HG03095 (cell line): ENCODE measurements around the gene MALAT1.

Source experiments
- ATAC-seq: cut with Tn5 transposase; IDR thresholded peaks from one replicate; pipeline ENCODE4 v1.9.1; 2021; ENCODE audit warnings: moderate library complexity; ENCODE audit not compliant: unreplicated experiment

MALAT1 gene

DNA sequence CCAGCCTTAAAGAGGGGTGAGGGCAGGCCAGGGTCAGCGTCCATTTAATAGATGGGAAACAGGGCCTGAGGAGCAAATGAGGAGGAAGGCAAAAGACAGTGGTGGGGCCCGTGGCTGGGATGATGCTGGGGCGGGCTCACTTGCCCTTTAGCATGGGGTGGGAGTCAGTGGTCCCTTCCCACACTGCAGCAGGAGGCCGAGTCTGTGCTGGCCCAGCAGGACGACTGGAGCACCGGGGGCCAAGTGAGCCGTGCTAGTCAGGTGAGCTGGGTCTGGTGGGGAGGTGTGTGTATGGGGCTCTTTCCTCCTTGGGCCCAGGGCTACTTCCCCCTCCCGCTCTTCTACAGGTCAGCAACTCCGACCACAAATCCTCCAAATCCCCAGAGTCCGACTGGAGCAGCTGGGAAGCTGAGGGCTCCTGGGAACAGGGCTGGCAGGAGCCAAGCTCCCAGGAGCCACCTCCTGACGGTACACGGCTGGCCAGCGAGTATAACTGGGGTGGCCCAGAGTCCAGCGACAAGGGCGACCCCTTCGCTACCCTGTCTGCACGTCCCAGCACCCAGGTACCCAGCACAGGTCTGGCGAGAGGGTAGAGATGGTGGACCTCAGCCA lies 38.9 kb downstream of the MALAT1 start:
- no peak for ATAC-seq

DNA sequence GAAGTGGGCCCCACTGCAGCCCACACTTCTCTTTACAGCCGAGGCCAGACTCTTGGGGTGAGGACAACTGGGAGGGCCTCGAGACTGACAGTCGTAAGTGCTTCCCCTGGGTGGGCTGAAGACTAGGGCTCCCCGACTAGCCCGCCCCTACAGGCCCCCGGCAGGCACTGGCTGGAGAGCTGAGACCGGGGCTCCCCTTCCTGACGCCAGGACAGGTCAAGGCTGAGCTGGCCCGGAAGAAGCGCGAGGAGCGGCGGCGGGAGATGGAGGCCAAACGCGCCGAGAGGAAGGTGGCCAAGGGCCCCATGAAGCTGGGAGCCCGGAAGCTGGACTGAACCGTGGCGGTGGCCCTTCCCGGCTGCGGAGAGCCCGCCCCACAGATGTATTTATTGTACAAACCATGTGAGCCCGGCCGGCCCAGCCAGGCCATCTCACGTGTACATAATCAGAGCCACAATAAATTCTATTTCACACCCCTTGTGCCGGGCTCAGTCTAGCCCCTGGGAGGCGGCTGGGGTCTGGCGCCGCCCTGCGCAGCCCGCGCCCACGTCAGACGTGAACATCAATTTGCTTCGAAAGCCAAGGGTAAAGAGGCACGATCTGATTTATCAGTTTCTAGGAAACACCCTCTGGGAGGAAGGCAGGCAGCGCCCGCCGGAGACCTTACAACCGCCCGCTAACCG lies 39.5 kb downstream of the MALAT1 start:
- no peak for ATAC-seq

DNA sequence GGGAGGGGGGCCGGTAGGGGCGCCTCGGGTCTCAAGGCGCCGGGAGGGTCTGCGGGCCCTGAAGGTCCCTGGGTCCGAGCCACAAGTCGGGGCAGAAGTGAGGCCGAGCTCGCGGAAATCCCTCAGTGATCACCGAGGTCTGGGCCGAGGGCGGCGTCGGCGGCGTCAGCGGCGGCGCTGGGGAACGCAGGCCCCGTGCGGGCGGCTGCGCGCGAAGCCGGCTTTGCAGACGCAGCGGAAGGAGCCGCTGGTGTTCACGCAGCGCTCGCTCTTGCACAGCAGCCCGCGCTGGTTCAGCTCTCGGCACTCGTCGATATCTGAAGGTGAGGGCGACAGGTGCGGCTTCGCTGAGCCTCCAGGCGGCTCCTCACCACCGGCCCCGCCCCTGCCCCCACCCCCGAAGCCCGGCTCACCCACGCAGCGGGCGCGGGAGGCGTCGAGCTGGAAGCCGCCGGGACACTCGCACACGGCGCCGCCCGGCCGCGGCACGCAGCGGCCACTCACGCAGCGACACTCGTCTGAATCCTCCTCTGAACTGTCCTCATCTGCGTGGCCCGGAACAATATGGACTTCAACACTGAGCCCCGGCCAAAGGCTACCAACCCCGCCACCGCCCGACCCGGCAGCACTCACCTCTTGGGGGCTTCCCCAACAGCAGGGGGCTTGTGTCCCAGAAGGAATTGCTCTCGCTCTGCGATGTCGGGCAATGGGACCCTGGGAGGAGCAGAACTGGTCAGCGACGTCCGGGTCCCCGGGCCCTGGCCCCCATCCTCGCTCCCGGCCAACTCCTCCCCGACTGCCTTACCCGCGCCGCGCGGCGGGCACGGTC lies 40.3 kb downstream of the MALAT1 start:
- ATAC-seq: no peak

DNA sequence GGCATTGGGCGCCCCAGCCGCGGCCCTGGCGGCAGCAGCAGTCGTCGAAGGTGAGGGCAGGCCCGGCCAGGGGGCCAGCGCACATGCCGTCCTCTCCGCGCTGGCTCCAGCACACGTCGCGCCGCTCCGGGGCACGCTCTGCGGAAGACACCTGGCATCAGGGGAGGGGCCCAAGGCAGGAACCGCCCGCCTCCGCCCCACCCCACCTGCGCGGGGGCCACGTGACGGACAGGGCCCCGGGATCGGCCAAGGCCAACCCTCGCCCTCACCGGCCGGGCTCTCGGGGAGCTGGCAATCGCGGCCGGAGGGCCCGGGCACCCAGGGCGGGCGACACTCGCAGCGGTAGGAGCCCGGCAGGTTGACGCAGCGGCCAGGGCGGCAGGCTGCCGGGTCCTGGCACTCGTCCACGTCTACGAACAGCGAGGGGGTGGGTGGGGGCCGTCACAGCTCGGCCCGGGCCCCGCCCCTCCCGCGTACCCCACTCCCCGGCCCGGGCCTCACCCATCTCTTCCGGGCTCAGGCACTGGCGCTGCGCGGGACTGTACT lies 41.0 kb downstream of the MALAT1 start:
- ATAC-seq: peak; percentile 36

DNA sequence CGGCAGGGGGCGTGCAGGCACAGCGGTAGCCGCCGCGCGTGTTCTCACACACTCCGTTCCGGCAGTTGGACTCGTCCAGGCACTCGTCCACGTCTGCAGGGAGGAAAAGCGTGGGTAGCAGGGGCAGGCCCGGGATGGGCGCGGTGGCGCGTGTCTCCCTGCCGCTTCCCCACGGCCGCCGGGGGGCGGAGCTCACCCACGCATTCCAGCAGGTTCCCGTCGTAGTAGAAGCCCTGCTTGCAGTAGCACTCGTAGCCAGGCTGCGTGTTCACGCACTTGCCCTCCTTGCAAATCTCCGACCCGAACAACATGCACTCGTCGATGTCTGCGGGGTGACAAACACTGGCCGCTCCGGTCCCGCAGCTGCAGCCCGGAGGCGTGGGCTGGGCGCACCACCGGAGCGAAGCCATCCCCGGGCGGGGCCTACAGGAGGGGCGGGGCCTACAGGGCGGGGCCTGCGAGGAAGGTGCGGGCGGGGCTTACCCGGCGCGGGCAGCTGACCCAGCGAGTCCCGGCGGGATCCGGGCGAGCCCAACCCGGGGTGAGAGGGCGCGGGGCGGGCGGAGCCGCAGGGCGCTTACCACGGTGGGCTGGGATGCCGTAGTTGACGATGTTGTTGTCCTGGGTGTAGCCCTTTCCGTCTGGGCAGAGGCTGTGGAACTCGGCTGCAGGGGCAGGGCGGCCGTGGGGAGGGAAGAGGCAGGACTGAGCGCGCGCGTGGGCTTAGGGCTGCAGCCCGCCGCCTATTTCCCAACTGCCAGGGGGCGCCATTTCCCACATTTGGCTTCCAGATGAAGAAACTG lies 41.6 kb downstream of the MALAT1 start:
- ATAC-seq: peak; percentile 56

DNA sequence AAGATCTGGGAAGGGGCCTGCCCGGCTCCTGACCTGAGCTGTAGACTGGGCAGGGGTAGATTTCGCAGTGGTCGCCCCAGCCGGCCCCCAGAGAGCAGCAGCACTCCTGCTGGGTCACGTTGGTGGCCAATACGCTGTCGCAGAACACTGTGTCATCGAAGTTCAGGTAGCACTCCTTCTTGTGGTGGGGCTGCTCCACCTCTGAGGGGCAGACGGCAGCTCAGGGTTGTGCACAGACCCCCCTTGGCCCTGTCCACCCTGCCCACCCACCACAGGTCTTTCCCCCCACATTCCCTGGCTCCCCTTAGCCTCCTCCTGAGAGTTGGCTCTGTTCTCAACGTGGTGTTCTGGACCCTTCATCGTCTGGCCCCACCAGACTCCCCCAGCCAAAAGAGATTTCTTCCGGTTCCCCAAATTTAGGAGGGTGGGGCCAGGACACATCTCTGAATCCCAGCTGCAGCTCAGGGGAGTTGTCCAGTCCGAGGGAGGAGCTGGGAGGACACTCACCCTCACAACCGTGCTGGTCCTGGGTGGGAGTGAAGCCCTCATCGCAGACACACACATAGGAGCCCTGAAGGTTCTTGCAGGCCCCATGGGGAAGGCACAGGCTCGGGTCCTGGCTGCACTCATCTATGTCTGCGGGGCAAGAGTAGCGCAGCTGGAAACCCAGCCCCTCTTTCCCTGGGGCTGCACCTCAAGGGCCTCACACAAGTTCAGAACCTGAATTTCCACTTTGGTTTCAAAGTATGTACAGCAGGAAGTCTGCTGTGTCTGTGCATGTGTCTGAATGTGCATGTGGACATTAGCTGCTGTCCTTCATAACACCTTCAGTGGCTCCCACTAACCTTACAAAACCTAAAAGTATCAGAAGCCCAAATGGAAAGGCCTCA lies 42.5 kb downstream of the MALAT1 start:
- no peak for ATAC-seq

DNA sequence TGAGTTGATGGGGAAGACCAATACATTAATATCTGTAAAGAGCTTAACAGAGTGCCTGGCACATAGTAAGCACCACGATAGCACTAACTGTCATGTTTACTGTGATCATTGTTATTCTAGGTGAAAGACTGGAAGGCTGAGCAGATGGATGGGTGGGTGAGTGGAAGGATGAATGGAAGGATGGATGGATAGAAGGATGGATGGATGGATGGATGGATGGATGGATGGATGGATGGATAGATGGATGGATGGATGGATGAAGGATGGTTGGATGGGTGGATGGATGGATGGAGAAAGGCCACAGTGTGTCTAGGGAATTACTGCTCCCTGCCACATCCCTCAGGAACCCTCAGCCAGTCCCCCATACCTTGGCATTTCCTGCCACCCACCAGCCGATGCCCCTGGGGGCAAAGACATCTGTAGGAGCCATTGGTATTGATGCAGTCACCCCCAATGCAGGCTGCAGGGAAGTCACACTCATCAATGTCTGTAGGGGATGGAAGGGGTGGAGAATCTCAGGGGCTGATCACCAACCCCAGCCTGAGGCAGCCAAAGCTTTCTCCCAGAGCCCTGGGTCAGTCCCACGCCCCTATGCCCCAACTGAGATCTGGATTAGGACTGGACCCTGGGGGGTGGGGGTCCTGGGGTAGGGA lies 44.0 kb downstream of the MALAT1 start:
- no peak for ATAC-seq

DNA sequence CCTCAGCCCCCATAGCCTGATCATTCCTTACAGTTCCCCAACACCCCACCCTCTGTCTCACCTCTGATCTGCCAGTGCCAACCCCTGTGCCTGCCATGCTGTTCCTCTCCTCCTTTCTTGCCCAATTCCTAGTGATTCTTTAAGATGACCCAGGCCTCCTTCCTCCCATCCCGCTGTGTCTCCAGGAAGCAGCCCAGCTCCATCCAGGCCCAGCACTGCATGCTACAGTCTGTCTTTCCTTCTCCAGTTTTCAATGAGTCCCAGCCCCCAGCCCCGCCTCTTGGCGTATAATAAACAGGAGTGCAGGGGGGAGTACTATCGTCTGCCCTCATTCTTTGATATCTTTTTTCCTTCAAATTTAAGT lies 47.0 kb downstream of the MALAT1 start:
- ATAC-seq: no peak

DNA sequence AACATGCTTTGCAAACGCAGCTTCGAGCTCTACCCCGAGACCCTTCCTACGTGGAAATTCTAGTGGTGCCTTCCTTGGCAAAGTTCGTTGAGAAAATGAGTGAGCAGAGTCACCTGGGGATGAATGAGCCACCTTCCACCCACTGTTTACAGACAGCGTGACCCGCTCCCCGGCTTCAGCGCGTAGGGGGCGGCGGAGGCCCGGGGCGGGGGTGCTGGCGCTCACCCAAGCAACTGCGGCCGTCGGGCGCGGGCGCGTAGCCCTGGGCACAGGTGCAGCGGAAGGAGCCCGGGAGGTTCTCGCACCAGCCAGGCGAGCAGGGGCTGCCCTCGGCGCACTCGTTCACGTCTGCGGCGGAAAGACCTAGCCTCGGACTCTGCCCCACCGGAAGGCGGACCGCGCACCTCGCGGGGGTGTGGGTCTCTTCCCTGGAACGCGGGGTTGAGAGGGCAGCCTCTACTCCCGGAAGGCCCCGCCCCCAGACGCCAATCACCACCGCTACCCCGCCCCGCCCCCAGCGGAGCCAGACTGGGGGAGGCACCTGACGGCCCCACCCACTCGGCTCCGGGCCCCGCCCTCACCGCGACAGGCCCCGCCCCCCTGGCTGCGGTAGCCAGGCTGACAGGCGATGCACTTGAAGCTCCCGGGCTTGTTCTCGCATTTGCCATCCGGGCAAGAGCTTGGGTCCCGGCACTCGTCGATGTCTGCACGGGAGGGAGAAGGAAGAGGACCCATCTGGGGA lies 47.5 kb downstream of the MALAT1 start:
- ATAC-seq: no peak

DNA sequence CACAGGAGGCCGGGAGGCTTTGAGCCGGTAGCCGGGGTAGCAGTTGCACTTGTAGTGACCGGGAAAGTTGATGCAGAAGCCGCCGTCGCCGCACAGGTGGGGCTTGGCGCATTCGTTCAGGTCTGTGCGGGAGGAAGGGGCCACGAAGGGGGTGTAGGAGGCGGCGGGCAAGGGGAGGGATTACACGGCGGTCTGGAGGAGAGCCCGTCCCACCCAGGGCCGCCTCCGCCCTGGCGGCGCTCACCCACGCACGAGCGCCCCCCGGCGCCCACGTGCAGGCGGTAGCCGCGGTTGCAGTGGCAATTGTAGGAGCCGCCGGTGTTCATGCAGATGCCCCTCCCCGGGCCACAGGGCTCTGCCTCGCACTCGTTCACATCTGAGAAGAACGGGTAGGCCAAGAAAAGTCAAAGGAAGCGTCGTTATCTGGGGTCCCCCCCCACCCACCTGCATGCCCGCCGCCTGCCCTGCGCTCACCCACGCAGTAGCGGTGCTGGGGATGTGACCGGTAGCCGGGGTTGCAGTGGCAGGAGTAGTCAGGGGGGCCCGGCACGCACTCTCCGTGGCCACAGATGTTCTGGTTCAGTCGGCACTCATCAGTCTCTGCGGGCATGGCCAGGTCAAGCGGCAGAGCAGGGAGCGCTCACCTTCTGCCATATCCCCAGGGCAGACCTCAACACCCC lies 48.7 kb downstream of the MALAT1 start:
- no peak for ATAC-seq

DNA sequence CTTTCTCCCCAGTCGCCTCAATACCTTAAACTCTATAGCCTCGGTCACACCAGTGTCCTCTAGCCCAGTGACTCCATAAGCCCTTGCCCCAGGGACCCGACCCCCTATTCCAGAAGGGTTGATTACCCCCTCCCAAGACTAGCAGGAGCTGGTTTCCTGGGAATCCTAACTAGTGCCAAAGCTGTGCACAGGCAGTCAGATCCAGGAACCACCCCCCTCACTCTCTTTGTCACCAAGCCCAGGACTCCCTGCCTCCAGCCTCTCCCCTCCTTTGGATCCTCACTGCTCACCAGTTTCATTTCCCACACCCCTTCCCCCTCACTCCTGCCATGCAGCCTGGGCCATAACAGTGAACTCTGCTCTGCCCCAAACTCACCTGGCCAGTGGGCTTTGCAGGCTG lies 49.5 kb downstream of the MALAT1 start:
- no peak for ATAC-seq

DNA sequence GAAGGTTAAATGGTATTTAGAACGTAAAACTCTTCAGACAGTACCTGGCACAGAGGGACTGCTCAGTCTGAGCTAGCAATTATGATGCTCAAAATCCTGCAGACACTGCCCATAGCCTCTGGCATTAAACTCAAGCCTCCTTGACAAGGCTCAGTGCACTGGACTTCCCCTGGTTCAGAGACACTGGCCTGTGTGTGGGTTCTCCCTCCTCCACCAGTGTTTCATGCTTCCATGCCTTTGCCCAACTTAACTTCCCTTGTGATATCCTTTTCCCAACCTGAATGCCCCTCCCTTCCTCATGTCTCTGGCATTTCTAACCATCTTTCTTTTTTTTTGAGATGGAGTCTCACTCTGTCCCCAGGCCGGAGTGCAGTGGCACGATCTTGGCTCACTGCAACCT lies 50.3 kb downstream of the MALAT1 start:
- ATAC-seq: no peak

DNA sequence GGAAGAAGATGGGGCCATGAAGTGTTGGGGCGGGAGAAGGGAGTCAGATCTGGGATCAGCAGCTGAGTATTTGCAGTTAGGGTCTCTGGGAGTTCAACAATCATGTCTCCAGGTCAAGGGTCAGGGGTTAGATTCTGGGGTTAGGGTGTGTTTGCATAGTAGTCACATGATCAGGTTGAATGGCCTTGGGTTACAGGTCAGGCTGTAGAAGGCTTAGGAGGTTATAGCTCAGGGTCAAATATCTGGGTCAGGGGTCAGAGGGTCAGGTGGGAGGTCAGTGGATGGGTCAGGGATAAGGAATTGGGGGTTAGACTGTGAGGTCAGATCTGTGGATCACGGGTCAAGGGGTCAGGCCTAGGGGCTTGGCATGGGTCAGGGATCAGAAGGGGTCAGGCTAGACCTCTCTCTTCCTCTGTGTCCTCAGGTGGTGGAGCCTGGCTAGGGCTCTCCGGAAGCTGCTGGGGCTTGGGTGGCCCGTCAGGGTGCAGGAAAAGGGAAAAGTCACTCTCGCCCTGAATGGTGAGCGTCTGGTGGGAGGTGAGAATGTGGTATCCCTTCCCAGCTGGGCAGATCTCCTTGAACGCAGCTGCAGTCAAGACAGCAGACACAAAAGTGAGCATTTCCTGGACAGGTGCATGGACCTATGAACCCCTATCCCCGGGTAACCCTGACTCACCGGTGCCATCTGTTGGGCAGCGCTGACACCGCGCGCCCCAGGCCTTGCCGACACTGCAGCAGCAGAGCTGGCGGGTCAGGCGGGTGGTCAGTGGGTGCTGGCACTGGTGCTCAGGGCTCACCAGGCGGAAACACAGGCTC lies 52.9 kb downstream of the MALAT1 start:
- ATAC-seq: no peak

DNA sequence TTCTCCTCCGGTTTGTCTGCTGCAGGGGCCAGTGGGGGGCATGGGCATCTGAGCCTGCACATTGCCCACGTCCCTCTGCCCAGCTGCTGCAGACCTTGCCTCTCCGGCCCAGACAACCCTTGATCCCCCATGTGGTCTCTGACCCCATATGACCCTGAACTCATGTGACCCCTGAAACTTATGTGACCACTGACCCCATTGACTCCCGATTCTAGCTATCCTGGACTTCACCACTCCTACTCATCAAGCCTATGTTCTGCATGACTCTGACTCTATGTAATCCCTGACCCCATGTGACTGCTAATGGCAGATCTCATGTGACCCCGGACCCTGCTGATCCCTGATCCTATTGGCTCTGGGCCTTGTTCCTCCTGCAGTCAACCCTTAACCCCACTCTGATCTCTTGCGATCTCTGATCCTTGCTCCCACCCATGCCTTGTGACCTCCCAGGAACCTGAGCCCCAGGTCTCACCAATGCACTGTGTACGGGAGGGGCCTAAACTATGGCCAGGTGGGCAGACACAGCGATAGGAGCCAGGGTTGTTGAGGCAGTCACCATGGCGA lies 53.6 kb downstream of the MALAT1 start:
- no peak for ATAC-seq

DNA sequence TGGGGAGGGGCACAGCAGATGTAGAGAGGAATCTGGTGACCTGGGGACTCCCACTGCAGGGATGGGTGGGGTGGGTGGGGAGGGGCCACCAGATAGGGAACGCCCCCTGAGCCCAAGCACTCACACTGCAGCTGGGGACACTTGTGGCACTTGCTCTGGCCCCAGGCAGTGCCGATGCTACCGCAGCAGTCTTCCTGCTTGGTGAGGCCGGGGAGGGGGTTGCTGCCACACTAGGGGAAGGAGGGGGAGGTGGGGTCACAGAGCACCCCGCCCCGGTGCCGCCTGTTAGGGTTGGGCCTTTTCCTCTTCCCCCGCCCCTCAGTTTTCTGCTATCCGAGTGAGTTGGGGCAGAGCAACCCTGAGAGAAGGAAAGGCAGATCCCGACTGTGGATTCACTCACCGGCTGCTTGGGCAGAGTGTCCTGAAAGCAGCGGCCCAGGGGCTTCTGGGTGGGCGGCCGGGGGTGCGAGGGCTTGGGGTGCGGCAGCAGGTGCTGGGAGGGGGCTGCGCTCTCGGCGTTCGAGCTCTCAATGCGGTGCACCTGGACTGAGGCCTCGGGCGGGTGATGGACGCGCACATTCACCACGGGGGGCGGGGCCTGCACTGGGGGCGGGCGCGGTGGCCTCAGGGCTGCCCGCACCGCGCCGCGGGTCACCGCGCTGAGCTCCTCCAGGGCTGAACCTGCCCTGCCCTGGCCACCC lies 54.6 kb downstream of the MALAT1 start:
- no peak for ATAC-seq

DNA sequence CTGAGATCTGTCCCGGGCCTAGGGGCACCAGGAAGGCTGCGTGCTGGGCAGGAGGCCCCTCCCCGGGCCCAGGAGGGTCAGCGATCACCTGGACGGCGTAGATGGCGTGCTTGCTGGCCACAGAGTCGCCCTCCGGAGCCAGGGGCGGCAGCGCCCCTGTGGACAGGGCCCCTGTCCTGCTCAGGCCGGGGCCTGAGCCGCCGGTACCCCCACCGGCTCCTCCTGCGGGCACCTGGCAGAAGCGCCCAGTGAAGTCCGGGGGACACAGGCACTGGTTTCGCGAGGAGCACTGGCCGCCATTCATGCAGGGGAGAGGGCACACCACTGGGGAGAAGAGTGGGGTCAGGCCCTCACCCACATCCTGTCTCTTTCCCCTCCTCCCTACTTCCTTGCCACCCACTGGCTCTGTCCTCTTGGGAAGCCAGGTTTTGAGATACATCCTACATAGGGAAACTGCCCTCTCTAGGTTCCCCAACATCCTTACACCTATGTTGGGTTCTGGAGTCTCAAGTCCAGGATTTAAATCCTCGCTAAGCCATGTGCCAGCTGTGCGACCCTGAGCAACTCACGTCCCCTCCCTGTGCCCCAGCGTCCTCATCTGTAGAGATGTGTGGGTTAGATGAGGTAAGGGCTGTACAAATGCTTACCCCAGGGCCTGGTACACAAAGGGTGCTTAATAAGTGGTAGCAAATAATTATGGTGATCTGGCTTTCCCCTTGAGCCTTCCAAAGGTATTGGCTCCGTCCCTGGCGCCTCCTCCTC lies 55.4 kb downstream of the MALAT1 start:
- ATAC-seq: no peak
